ENCODE data around the gene FEZF2. TPM values are rescaled to one million over a fixed set of nuclear protein-coding genes. Genes with fewer than 3 reads are reported as not detected.

FEZF2 gene
- total and polyA plus RNA-seq, 2 of the 8 experiments (the other 6 are each of a cell fraction or from before 2014, with no cell fraction given) = 0.06 TPM; not detected in 1

DNA sequence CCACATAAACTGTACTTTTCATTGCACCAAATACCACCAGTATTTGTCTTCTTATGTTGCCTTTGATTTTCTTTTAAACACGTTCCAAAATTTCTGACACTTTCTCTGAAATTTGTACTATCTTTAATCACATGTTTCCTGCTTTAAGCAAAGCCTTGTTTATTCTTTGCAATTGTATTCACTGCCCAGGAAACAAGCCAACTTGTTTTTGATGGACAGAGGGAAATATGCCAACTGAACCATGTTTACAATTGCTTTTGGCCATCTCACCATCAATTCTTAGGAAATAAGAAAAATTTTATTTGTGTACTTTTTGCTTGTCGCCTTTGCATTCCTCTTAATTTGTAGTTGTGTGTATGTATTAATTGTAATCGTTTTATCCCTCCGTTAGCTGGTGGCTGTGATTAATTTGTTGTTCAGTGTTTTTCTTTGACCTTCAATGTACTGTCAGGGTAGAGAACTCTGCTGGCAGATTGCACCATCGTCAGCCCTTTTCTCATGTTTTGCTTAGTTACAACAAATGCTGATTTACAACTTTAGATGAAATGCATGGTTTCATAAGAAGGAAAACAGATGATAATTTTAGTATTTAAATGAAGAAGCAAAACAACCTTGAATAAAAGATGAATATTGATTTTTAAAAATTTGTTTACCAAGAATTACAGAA, 19.4 kb upstream of the FEZF2 start:
- no peak overlapping the region for H4K91ac ChIP-seq (replicated peaks; ENCODE audit: insufficient read length, low read length)
- no peaks in the 10 kb centered on the region for H3K4me1 ChIP-seq (replicated peaks in 1 of 4; ENCODE audit: control insufficient read depth in 3 of 4, insufficient read depth in 4 of 4, low read length in 3 of 4)
- H2BK15ac ChIP-seq (ENCODE audit: low read length) = no peak overlapping the region
- FAIRE-seq (no peak), DNase-seq (ENCODE audit: low read depth in 1 of 2, low spot score in 2 of 2) (no peak)
- no peak overlapping the region for H3K18ac ChIP-seq (ENCODE audit: extremely low read depth, low read length)
- no peak overlapping the region for H3K4me2 ChIP-seq (ENCODE audit: insufficient read depth in 1 of 2, low read depth in 2 of 2, low read length in 2 of 2)
- peaks cover 0 to 3% (median 0%) of the 10 kb centered on the region in 4 experiments; a peak in 2 of 7 replicates for H3K27me3 ChIP-seq (replicated peaks in 1 of 4; ENCODE audit: control insufficient read depth in 3 of 4, extremely low read depth in 1 of 4, insufficient read depth in 3 of 4, low read length in 3 of 4)
- H2BK120ac ChIP-seq (replicated peaks; ENCODE audit: low read depth, low read length) = no peak overlapping the region
- no peak overlapping the region for H2BK12ac ChIP-seq (ENCODE audit: low read depth, low read length)
- H3K9me3 ChIP-seq (ENCODE audit: insufficient read depth in 2 of 2, low read depth in 1 of 2, low read length in 1 of 2) = no peaks in the 10 kb centered on the region
- H3K9ac ChIP-seq (replicated peaks in 1 of 4; ENCODE audit: extremely low read depth in 1 of 4, low read depth in 3 of 4, low read length in 3 of 4) = no peak overlapping the region
- no peak overlapping the region for H3K4me3 ChIP-seq (ENCODE audit: extremely low read depth in 1 of 4, insufficient read depth in 2 of 4, low read depth in 3 of 4, low read length in 4 of 4)
- H3K14ac ChIP-seq (ENCODE audit: insufficient read length) = no peak overlapping the region
- H3K36me3 ChIP-seq (ENCODE audit: control insufficient read depth in 2 of 4, insufficient read depth in 4 of 4, low read length in 3 of 4) = no peaks in the 10 kb centered on the region
- H3K4ac ChIP-seq (replicated peaks; ENCODE audit: insufficient read length, low read depth, low read length) = no peak overlapping the region
- H3K79me1 ChIP-seq (ENCODE audit: low read depth, low read length) = no peaks in the 10 kb centered on the region
- H2BK5ac ChIP-seq (ENCODE audit: low read depth, low read length) = no peak overlapping the region
- H3K27ac ChIP-seq (ENCODE audit: low read depth, low read length) = no peak overlapping the region
- ChIA-PET CTCF (ENCODE audit: partially characterized antibody) (interaction anchor here (0.6 kb wide), 1 partner anchor 1097 kb away, joined by 3 read pairs; no protein-coding TSS in a partner anchor), POLR2A (ENCODE audit: partially characterized antibody) (no interaction called here)
- no peak overlapping the region for H4K5ac ChIP-seq (ENCODE audit: insufficient read length, low read depth, low read length)
- no peak overlapping the region for H2AK5ac ChIP-seq (ENCODE audit: low read depth, low read length)
- H2BK20ac ChIP-seq (ENCODE audit: low read length) = no peak overlapping the region
- 75% methylated on average over 5 of the region's 5 CpGs; no CpG with 5 or more reads in 1 of the 2 experiments for WGBS, 2 experiments (ENCODE audit: extremely low coverage in 1 of 2, insufficient coverage in 1 of 2, insufficient read length in 1 of 2, insufficient replicate concordance in 2 of 2, low coverage in 1 of 2, low lambda C conversion rate in 2 of 2, missing lambda C conversion rate in 1 of 2)
- no peak overlapping the region for H2AFZ ChIP-seq (ENCODE audit: low read length)
- H3K23me2 ChIP-seq (ENCODE audit: low read depth, low read length) = no peaks in the 10 kb centered on the region
- H3K23ac ChIP-seq (ENCODE audit: insufficient read length) = no peak overlapping the region
- H3K56ac ChIP-seq (replicated peaks; ENCODE audit: insufficient read length, low read depth, low read length) = no peak overlapping the region
- H4K8ac ChIP-seq (ENCODE audit: extremely low read depth, insufficient read depth, low read length) = no peak overlapping the region
- no peaks in the 10 kb centered on the region for H4K20me1 ChIP-seq (replicated peaks in 1 of 2; ENCODE audit: control insufficient read depth in 1 of 2, insufficient read depth in 2 of 2, low read length in 2 of 2)
- H3K79me2 ChIP-seq (ENCODE audit: control insufficient read depth in 1 of 2, insufficient read depth in 2 of 2, low read length in 2 of 2) = no peaks in the 10 kb centered on the region
- no peak for TF ChIP-seq EP300 (IDR thresholded peaks at IDR 0.05; ENCODE audit: borderline replicate concordance in 1 of 2, low read depth in 2 of 2, low read length in 2 of 2)
- TF ChIP-seq KDM1A (IDR thresholded peaks at IDR 0.05; ENCODE audit: borderline replicate concordance, low read length) = no peak
- TF ChIP-seq, protein P1, sequence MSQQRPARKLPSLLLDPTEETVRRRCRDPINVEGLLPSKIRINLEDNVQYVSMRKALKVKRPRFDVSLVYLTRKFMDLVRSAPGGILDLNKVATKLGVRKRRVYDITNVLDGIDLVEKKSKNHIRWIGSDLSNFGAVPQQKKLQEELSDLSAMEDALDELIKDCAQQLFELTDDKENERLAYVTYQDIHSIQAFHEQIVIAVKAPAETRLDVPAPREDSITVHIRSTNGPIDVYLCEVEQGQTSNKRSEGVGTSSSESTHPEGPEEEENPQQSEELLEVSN (IDR thresholded peaks at IDR 0.05) = no peak
- TF ChIP-seq SRF (IDR thresholded peaks at IDR 0.05; ENCODE audit: low read depth, low read length) = no peak
- TF ChIP-seq RFX5 (IDR thresholded peaks at IDR 0.05; ENCODE audit: borderline replicate concordance, low read depth, low read length) = no peak
- no peak for TF ChIP-seq KDM4A (IDR thresholded peaks at IDR 0.05; ENCODE audit: low read depth, low read length, severe bottlenecking)
- TF ChIP-seq, protein P2, sequence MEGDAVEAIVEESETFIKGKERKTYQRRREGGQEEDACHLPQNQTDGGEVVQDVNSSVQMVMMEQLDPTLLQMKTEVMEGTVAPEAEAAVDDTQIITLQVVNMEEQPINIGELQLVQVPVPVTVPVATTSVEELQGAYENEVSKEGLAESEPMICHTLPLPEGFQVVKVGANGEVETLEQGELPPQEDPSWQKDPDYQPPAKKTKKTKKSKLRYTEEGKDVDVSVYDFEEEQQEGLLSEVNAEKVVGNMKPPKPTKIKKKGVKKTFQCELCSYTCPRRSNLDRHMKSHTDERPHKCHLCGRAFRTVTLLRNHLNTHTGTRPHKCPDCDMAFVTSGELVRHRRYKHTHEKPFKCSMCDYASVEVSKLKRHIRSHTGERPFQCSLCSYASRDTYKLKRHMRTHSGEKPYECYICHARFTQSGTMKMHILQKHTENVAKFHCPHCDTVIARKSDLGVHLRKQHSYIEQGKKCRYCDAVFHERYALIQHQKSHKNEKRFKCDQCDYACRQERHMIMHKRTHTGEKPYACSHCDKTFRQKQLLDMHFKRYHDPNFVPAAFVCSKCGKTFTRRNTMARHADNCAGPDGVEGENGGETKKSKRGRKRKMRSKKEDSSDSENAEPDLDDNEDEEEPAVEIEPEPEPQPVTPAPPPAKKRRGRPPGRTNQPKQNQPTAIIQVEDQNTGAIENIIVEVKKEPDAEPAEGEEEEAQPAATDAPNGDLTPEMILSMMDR (IDR thresholded peaks at IDR 0.05; ENCODE audit: control extremely low read depth in 1 of 3, insufficient read depth in 1 of 3, low read depth in 1 of 3, low read length in 3 of 3) = no peak
- TF ChIP-seq TBP (IDR thresholded peaks at IDR 0.05; ENCODE audit: low read depth, low read length) = no peak
- TF ChIP-seq, protein P3, sequence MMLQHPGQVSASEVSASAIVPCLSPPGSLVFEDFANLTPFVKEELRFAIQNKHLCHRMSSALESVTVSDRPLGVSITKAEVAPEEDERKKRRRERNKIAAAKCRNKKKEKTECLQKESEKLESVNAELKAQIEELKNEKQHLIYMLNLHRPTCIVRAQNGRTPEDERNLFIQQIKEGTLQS (IDR thresholded peaks at IDR 0.05; ENCODE audit: insufficient read depth, low read depth, low read length) = no peak
